ENCODE data around the gene IL17RC.
"Not testable (repeated sequence)": the region's sequence is repeated elsewhere in the genome, so short reads cannot be mapped to it uniquely, and the experiment has no call there.

Gene IL17RC

DNA sequence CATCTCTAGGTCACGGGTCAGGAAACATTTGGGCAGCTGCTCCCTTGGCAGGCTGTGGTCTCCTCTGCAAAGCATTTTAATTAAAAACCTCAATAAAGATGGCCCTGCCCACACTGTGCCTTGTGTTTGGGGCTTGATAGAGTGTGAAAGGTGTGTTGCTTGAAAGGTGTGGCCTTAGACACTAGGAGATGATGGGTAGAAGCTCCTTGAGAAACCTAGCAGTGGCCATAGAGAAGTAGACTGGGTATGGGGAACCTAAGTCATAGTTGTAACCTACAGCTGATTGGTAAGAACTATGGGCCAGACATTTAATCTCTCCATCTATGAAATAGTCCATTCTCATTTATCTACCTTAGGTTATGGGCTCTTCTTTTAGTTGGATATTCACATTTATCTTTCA is 23.2 kb upstream of the IL17RC start:
- no peak for TF ChIP-seq CTCF (conservative IDR thresholded peaks at IDR 0.05; ENCODE audit: control insufficient read depth, insufficient read depth, low read depth, low read length)
- DNase-seq (ENCODE audit: low read depth), result no peak
- no peak overlapping the region for H3K4me3 ChIP-seq (ENCODE audit: control insufficient read depth, low read depth, low read length)

GRCh38 chr3:9895715-9896114 is 21.2 kb upstream of the IL17RC start:
- DNase-seq (ENCODE audit: low read depth); H3K4me3 ChIP-seq (ENCODE audit: control insufficient read depth, low read depth, low read length): not testable (repeated sequence)

DNA sequence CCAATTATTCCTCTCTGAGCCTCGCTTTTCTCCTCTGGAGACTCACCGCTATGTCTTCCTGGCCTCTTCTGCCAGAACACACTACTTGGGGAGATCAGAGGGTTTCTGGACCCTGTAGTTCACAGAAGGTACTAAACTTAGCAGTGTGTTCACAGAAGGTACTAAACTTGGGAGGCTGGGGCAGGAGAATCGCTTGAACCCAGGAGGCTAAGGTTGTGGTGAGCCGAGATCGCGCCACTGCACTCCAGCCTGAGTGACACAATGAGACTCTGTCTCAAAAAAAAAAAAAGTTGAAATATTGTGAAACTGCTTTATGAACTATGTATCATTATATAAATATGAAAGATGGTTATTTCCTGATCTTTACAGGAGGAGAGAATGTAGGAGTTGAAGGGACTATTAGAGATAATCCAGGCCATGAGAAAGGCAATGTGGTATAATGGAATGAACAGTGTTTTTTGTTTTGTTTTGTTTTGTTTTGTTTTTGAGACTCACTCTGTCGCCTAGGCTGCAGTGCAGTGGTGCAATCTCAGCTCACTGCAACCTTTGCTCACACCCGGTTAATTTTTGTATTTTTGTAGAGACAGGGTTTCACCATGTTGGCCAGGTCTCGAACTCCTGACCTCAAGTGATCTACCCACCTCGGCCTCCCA is 20.0 kb upstream of the IL17RC start:
- peak; percentile 34 for DNase-seq (ENCODE audit: low read depth)
- not testable (repeated sequence) for H3K4me3 ChIP-seq (ENCODE audit: control insufficient read depth, low read depth, low read length)

DNA sequence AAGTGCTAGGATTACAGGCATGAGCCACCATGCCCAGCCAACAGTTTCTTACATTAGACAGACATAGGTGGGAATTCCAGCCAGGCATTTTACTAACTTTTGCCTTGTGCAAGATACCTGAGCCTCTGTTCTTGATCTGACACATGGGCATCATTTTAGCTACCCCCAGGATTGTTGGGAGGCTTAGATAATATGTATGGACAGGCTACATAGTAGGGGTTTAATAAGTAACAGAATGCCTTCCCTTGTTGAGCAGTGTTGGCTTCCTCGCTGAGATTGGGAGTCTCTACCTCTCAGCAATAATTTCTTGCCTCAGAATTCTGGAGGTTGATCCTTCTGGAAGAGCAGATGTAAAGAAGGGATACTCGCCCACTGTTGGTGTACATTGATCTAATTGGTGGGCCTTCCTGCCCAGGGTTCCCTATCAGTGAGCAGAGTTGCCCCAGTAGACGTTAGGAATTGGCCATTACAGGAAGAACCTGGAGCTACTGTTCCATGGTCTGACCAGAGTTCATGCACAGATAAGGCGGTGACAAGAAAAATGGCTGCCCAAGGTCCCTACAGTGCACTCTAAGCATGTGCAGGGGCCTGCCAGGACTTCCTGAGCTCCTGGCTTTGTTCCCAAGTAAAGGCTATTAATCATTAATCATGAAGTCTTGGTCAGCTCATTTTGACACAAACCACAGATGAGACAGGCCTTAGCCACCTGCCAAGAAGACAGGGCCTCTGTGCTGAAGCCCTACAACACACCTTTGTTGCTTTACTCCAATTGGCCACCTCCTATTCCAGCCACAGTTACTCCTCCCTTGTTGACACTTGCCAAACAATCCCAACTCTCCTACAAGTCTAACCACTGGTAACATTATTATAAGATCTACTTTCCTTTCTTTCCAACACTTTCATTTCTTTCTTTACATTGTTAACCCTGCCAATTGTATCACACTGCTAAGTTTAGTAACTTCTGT is 19.2 kb upstream of the IL17RC start:
- peak; percentile 80 for DNase-seq (ENCODE audit: low read depth)
- TF ChIP-seq CTCF (conservative IDR thresholded peaks at IDR 0.05; ENCODE audit: control insufficient read depth, insufficient read depth, low read depth, low read length), result no peak
- H3K4me3 ChIP-seq (ENCODE audit: control insufficient read depth, low read depth, low read length), result no peak overlapping the region

DNA sequence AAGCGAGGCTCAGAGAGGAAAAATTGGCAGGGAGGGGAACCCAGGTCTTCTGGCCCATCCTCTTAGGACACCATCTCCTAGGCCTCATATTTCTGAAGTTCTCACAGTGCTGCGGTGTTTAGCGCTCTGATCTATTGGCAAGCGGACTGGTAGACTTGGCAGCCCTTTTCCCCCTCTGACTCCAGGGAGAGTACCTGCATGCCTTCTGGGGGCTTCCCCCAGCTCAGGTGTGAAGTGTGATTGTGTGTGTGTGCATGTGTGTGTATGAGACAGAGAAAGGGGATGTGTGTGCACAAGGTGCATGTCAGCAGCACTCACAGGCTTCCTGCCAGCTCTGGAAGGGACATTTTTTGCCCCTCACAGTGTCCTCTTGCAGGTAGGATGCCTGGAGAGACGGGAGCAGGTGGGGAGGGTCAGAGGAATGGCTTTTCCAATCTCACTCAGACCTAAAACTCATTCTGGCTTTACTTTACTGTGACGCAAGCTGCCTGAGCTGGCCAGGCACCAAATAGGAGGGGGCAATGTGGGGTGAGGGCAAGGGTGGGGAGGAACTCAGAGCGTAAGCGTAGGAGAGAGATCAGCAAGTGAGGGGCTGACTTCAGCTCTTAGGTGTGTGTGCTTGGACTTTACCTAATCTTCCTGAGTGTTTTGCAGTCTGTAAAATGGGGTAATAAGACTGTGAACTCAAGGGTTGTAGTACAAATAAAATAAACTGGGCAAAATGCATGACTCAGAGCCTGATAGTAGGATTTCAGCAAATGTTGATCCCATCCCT is 18.2 kb upstream of the IL17RC start:
- peak; percentile 40 for DNase-seq (ENCODE audit: low read depth)
- H3K4me3 ChIP-seq (ENCODE audit: control insufficient read depth, low read depth, low read length), result no peak overlapping the region
- no peak for TF ChIP-seq CTCF (conservative IDR thresholded peaks at IDR 0.05; ENCODE audit: control insufficient read depth, insufficient read depth, low read depth, low read length)

- TF ChIP-seq CTCF (conservative IDR thresholded peaks at IDR 0.05; ENCODE audit: control insufficient read depth, insufficient read depth, low read depth, low read length), result no peak
- no peak for DNase-seq (ENCODE audit: low read depth)
- H3K4me3 ChIP-seq (ENCODE audit: control insufficient read depth, low read depth, low read length), result no peak overlapping the region
Observed at GRCh38 chr3:9899289-9899791, 17.6 kb upstream of the IL17RC start.

DNA sequence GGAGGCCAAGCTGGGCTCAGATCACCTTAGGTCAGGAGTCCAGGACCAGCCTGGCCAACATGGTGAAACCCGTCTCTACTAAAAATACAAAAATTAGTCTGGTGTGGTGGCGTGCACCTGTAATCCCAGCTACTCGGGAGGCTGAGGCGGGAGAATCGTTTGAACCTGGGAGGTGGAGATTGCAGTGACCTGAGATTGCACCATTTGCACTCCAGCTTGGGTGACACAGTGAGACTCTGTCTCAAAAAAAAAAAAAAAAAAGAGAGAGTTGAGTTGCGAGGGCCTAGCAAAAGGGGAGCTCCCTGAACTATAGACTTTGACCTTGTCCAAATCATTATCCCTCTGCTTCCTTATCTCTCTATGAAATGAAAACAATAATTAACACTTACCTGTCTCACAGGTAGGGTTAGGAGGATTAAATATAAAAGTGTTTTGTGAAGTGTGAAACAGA is 15.9 kb upstream of the IL17RC start:
- H3K4me3 ChIP-seq (ENCODE audit: control insufficient read depth, low read depth, low read length); DNase-seq (ENCODE audit: low read depth): not testable (repeated sequence)

DNA sequence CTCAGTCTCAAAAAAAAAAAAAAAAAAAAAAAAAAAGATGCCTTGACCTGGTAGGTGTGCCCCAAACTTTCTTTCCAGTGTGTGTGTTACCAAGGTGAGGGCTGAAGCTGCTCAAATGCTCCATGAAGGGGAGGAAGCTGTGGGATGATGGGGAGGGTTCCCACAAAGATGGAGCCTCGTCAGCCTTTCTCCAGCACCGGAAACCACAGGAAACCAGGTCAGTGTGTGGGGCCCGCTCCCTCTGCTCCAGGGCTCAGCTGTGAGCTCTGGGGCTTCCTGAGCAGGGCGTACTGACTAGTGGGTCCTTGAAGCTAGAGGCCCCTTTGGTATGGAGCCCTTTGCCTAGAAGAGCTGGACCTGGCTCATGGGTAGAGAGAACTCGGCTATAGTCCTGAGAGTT is 14.9 kb upstream of the IL17RC start:
- no peak for DNase-seq (ENCODE audit: low read depth)
- no peak for TF ChIP-seq CTCF (conservative IDR thresholded peaks at IDR 0.05; ENCODE audit: control insufficient read depth, insufficient read depth, low read depth, low read length)
- no peak overlapping the region for H3K4me3 ChIP-seq (ENCODE audit: control insufficient read depth, low read depth, low read length)

Measured in fibroblast of mammary gland (primary cell).